ENCODE measurements around the gene IRF7.

- TF ChIP-seq POLR2A (IDR thresholded peaks at IDR 0.05) (no peak), CTCF (IDR thresholded peaks at IDR 0.05) (no peak)
These were observed 27.6 kb upstream of the IRF7 start for GRCh38 chr11:643366-643765.

Data from adrenal gland (tissue), 5 donors.